Ovary (tissue), 9 donors: ENCODE data around the gene SEMA6B. TPM values are rescaled to one million over a fixed set of nuclear protein-coding genes. Genes with fewer than 3 reads are reported as not detected.

Source experiments
- DNase-seq, 5 donors: peaks; one replicate each; pipeline ENCODE4 v3.0.0-alpha.2; 2019 to 2020
- H3K27ac ChIP-seq, 2 donors: fragments of 200-600 bp; one replicate each; pipeline versions ENCODE4 v1.5.1 to v1.8.0; 2019 to 2022
- H3K27me3 ChIP-seq: fragments of 200-600 bp; one replicate; pipeline ENCODE4 v1.8.0; 2022
- H3K36me3 ChIP-seq: fragments of 200-600 bp; sonication (generic); one replicate; pipeline ENCODE4 v1.5.1; 2019
- H3K4me1 ChIP-seq: one replicate; pipeline ENCODE4 v1.8.1; 2013; ENCODE audit warnings: mild to moderate bottlenecking, moderate library complexity; ENCODE audit not compliant: insufficient read depth
- H3K4me3 ChIP-seq: fragments of 200-600 bp; sonication (generic); one replicate; pipeline ENCODE4 v1.5.1; 2017
- H3K9me3 ChIP-seq, 2 donors: fragments of 200-600 bp in 1 of 2; sonication (generic) in 1 of 2; one replicate each; pipeline versions ENCODE4 v1.5.1 to v1.8.1; 2013 to 2019; ENCODE audit warnings: mild to moderate bottlenecking in 1 of 2, moderate library complexity in 1 of 2
- EP300 ChIP-seq: sonication (generic); formaldehyde crosslinking; IDR thresholded peaks from one replicate; pipeline ENCODE4 v1.6.1; 2017; ENCODE audit warnings: antibody characterized with exemption
- POLR2A ChIP-seq: fragments of 450-650 bp; IDR thresholded peaks from one replicate; pipeline ENCODE4 v1.6.1; 2017; ENCODE audit warnings: antibody characterized with exemption, mild to moderate bottlenecking, moderate library complexity
- whole genome bisulfite sequencing, 3 donors: extraction: QIAGEN DNeasy Blood & Tissue Kit in 1 of 3; methylation state at CpG; one replicate each; pipeline versions ENCODE4 v1.1.5 to v1.1.7; 2013 to 2017; 5-methylcytosine and 5-hydroxymethylcytosine counted together
- intact Hi-C, 4 donors: fragments of 100-400 bp; cut with DNase I; formaldehyde crosslinking; loops; one replicate each; pipeline versions ENCODE4 v1.11.0 to v1.15.1; 2022 to 2023
- polyA plus RNA-seq, 2 donors: library from polyadenylated mRNA; stranded (reverse); fragments of 200-250 nt in 1 of 2; fragments of 350-450 nt in 1 of 2; fragmentation: Illumina TruSeq in 1 of 2; extraction: RNeasy Lipid Tissue Mini Kit (QIAGEN cat#74804) in 1 of 2; gene quantifications; one replicate each; pipeline ENCODE4 v1.2.3, GENCODE V29; 2013 to 2014
- total RNA-seq, 7 donors: library from RNA; depleted of rRNA in 2 of 7; stranded (reverse); fragments of >200 nt in 2 of 7; fragmentation: NEBNext Ultra II Directional in 3 of 7; extraction: Animal tissue kit (Norgen Biotek cat#: 25700) in 3 of 7; gene quantifications; one replicate each; pipeline versions ENCODE4 v1.1.0 to v1.2.4, GENCODE V29; 2016 to 2023
- TF ChIP-seq, protein P1 (sequence below), 3 donors: fragments of 450-650 bp in 2 of 3; fragments of 200-600 bp in 1 of 3; IDR thresholded peaks; one replicate each; pipeline versions ENCODE4 v1.5.1 to v1.8.0; 2016 to 2022; ENCODE audit warnings: antibody characterized with exemption in 3 of 3, mild to moderate bottlenecking in 1 of 3
- donor health status: DM: no; HTN: no; CAD: no; lungs with moderate emphysema.
- donor health status: DM: no; HTN: no; CAD: no.
- donor health status: Bipolar disorder and iron deficiency.
- donor health status: DM: yes; HTN: yes; CAD: no.
- donor health status: DM: no; HTN: no; CAD: no.
- donor health status: DM: yes; HTN: yes; CAD: no.

The SEMA6B gene
- total and polyA plus RNA-seq, 9 donors, result 0.77 to 9.7 (median 5.5) TPM

DNA sequence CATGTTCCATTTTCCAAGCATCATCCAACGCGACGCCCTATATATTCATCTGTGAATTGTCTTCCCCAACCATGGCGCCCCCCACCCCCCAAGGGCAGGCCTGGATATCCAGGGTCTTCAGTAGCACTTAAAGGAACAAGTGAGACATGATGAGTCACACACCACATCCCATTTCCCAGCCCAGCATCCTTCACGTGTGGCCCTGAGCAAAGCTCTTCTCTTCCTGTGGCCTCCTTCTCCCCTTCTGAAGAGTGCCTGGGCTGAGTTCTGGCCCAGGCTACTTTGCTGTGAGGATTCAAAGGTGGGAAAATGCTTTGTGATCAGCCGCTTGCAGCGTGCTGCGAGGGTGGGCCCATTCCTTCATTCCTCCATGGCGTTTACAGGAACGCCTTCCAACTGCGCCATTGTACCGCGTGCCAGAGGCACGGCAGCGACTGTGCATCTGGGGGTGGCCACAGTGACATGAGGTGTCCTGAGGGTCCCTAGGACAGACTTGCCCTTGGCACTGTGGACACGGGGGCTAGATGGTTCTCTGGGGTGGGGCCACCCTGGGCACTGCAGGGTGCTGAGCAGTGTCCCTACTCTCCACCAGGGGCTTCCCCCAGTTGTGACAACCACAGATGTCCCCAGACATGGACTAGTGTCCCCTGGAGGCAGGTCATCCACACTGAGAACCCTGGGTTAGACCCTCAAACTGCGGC, 52.9 kb downstream of the SEMA6B start:
- Histone ChIP-seq H3K9me3 (no peaks in the 10 kb centered on the region), H3K27ac (peak overlapping the region in 1 of 2 donors; percentile 29), H3K36me3 (no peaks in the 10 kb centered on the region), H3K4me3 (no peak overlapping the region), H3K4me1 (peaks cover 9% of the 10 kb centered on the region), H3K27me3 (no peaks in the 10 kb centered on the region)
- no peak for DNase-seq
- WGBS, 3 donors, result 74 to 85% (median 78%) methylated on average over 17 of the region's 17 CpGs
- TF ChIP-seq POLR2A (no peak), EP300 (no peak)
- TF ChIP-seq, protein P1, sequence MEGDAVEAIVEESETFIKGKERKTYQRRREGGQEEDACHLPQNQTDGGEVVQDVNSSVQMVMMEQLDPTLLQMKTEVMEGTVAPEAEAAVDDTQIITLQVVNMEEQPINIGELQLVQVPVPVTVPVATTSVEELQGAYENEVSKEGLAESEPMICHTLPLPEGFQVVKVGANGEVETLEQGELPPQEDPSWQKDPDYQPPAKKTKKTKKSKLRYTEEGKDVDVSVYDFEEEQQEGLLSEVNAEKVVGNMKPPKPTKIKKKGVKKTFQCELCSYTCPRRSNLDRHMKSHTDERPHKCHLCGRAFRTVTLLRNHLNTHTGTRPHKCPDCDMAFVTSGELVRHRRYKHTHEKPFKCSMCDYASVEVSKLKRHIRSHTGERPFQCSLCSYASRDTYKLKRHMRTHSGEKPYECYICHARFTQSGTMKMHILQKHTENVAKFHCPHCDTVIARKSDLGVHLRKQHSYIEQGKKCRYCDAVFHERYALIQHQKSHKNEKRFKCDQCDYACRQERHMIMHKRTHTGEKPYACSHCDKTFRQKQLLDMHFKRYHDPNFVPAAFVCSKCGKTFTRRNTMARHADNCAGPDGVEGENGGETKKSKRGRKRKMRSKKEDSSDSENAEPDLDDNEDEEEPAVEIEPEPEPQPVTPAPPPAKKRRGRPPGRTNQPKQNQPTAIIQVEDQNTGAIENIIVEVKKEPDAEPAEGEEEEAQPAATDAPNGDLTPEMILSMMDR (IDR thresholded peaks at IDR 0.05), result no peak
- intact Hi-C loops, result no loop called here

DNA sequence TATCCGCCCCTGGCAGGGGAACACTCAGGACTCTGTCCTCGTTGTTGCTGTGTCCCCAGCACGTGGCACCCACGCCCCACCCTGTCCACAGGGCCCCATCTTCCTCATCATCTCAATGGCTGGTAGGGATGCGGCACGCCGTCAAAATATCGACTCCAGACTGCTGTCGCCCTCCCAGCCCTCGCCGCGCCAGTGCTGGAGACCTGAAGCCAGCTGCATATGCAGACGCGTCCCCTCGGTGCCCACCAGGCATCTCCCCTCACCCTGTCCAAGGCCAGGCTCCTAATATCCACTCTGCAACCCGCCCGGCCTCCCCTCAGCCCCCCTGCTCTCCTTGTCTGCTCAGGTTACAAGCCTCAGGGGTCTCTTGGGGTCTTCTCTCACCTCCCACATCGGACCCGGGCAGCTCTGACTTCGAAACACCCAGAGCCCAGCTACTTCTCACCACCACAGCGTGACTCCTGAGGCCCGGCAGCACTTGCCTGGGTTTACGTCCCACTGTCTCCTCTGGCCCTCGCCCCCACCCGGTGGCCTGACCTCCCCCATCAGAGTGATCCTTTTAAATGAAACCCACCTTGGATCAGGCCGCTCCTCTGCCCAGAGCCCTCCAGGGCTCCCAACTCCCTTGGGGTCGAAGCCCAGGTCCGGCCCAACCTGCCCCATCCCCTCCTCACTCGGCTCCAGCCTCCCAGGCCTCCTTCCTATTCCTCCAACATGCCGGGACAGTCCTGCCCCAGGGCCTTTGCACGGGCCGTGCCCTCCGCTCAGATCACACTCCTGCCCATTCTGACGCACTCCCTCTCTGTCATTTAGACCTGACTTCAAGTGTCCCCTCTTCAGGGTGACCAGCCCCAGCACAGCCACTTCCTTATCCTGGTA, 53.7 kb downstream of the SEMA6B start:
- Histone ChIP-seq H3K36me3 (no peaks in the 10 kb centered on the region), H3K27ac (peak overlapping the region in 1 of 2 donors; percentile 29), H3K4me3 (no peak overlapping the region), H3K27me3 (no peaks in the 10 kb centered on the region), H3K4me1 (peaks cover 9% of the 10 kb centered on the region), H3K9me3 (no peaks in the 10 kb centered on the region)
- intact Hi-C loops, result no loop called here
- WGBS, 3 donors, result 92 to 96% (median 93%) methylated on average over 34 of the region's 34 CpGs
- no peak for TF ChIP-seq POLR2A
- no peak for TF ChIP-seq EP300
- TF ChIP-seq, protein P1 (IDR thresholded peaks at IDR 0.05), result no peak
- DNase-seq, result peak in 1 of 5 donors; percentile 28

DNA sequence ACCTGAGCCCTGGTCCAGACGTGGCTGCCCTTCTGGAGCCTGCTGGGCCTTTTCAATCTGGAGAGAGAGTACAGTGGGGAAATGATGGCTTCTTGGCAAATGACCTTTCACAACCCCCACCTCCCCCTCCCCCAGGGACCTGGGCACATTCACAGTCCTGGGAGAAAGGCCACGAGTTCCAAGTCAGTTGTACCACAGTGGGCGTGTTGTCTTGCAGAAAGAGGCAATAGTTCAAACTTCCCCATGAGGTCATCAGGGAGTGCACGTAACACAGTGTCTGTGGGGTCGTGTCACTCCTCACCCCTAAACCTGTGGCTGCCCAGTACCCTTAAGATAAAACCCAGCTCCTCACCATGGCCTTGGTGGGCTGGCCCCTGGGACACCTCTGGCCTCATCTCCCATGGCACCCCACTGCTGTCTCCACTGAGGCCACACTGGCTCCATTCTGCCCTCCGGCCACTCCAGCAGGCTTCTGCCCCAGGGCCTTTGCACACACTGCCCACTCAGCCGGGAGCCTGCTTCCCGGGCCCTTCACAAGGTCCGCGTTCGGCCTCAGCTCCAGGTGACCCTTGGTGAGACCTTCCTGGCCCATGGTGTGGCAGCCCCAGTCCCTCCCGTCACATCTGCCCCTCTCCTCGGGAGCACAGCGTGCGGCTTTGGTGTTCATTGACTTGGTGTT, 54.5 kb downstream of the SEMA6B start:
- peaks cover 9% of the 10 kb centered on the region for H3K4me1 ChIP-seq
- TF ChIP-seq EP300 (no peak), POLR2A (no peak)
- TF ChIP-seq, protein P1 (IDR thresholded peaks at IDR 0.05), result no peak
- intact Hi-C loops, result no loop called here

DNA sequence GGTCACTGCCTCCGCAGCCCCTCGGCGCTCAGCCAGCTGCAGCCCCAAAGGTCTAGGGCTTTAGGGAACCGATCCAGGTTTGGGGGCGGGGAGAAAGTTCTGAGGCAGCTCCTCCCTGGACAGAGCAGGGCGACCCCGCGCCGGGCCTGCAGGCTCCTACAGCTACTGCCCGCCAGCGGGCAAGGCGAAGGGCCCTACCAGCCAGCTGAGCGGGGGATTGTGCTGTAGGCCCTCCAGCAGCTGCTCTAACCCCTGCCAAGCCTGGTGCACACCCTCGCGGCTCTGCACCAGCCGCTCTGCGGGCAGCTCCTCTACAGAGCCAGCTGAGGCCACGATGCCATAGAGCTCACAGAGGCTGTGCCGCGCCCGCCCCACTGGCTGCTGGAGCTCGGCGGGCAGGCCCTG, 55.2 kb downstream of the SEMA6B start:
- DNase-seq, result peak in 4 of 5 donors; percentile 57 to 79 (median 70)
- H3K27ac ChIP-seq, result peak overlapping the region in 1 of 2 donors; percentile 26

More for the DNA sequence above, 54.5 kb downstream of the SEMA6B start:
- H3K4me3 ChIP-seq, result no peak overlapping the region
- H3K9me3 ChIP-seq, result no peaks in the 10 kb centered on the region
- H3K27me3 ChIP-seq, result no peaks in the 10 kb centered on the region
- H3K36me3 ChIP-seq, result no peaks in the 10 kb centered on the region
- peak overlapping the region in 1 of 2 donors; percentile 26 for H3K27ac ChIP-seq
- peak in 1 of 5 donors; percentile 15 for DNase-seq
- 75 to 86% (median 81%) methylated on average over 13 to 15 of the region's 15 CpGs for WGBS, 3 donors

More for the DNA sequence above, 55.2 kb downstream of the SEMA6B start:
- Histone ChIP-seq H3K36me3 (no peaks in the 10 kb centered on the region), H3K4me3 (no peak overlapping the region), H3K9me3 (no peaks in the 10 kb centered on the region), H3K4me1 (peaks cover 9% of the 10 kb centered on the region), H3K27me3 (no peaks in the 10 kb centered on the region)
- TF ChIP-seq EP300 (no peak), POLR2A (no peak)
- TF ChIP-seq, protein P1 (IDR thresholded peaks at IDR 0.05), result no peak
- WGBS, 3 donors, result 28 to 55% (median 38%) methylated on average over 13 to 23 of the region's 23 CpGs
- intact Hi-C loops, result no loop called here
